Measurements from ENCODE around the gene PRELID1. TPM values are rescaled to one million over a fixed set of nuclear protein-coding genes. Genes with fewer than 3 reads are reported as not detected.

Gene PRELID1
- total and polyA plus RNA-seq, 10 of the 15 experiments (the other 5 are each of a cell fraction or from before 2014, with no cell fraction given): 30.9 to 584 (median 254) TPM

- BruUV-seq (replicated peaks): no TSS peak
- Histone ChIP-seq H3K4me3 (no peak overlapping the region), H3K27ac (ENCODE audit: control insufficient read depth, insufficient read depth) (no peak overlapping the region), H3K4me2 (ENCODE audit: control insufficient read depth, insufficient read depth) (no peak overlapping the region), H3K27me3 (replicated peaks in 1 of 2; ENCODE audit: control insufficient read depth in 2 of 2, insufficient read depth in 2 of 2, low read length in 1 of 2) (no peaks in the 10 kb centered on the region), H3K36me3 (ENCODE audit: control insufficient read depth in 2 of 2, insufficient read depth in 2 of 2, low read length in 1 of 2) (peaks cover 7 to 16% of the 10 kb centered on the region in 2 experiments), H3K79me2 (ENCODE audit: control insufficient read depth, insufficient read depth, low read length) (peaks cover 30% of the 10 kb centered on the region), H2AFZ (ENCODE audit: control insufficient read depth, low read depth, low read length) (no peak overlapping the region), H3K9ac (ENCODE audit: control insufficient read depth, insufficient read depth, low read length) (no peak overlapping the region), H3K9me3 (replicated peaks; ENCODE audit: control insufficient read depth, insufficient read depth, low read length) (no peaks in the 10 kb centered on the region), H4K20me1 (ENCODE audit: control insufficient read depth, insufficient read depth) (no peaks in the 10 kb centered on the region), H3K4me1 (ENCODE audit: control insufficient read depth, insufficient read depth, low read length) (peaks cover 29% of the 10 kb centered on the region)
- ATAC-seq (no peak), DNase-seq (ENCODE audit: low read depth, low spot score) (no peak), FAIRE-seq (no peak)
- ChIA-PET POLR2A (interaction anchor here (1.0 kb wide), 1 partner anchor 120 kb away, joined by 4 read pairs; no protein-coding TSS in a partner anchor), RAD21 (ENCODE audit: unreplicated experiment) (interaction anchor here (1.5 to 1.7 kb wide), 3 partner anchors 84 to 199 kb away, joined by 3 to 6 read pairs (median 4); no protein-coding TSS in a partner anchor), CTCF (interaction anchor here (1.0 to 3.6 kb wide), 16 partner anchors 7 to 285 kb away, joined by 3 to 56 read pairs (median 13); partner anchors contain the start of gene PDLIM7), SMC1A (ENCODE audit: uncharacterized antibody, unreplicated experiment) (interaction anchor here (1.0 to 4.9 kb wide), 5 partner anchors 8 to 195 kb away, joined by 3 to 26 read pairs (median 10); partner anchors contain the start of gene LMAN2)
- TF ChIP-seq JUND (IDR thresholded peaks at IDR 0.05; ENCODE audit: low read depth, low read length) (no peak), ZNF207 (IDR thresholded peaks at IDR 0.05; ENCODE audit: borderline replicate concordance) (no peak), RELA (IDR thresholded peaks at IDR 0.05; ENCODE audit: borderline replicate concordance, partially characterized antibody) (no peak), MYC (IDR thresholded peaks at IDR 0.05; ENCODE audit: insufficient read depth, insufficient read length, insufficient replicate concordance, low read length, severe bottlenecking) (no peak), ATF2 (IDR thresholded peaks at IDR 0.05; ENCODE audit: low read length) (no peak), FOS (IDR thresholded peaks at IDR 0.05; ENCODE audit: borderline replicate concordance, extremely low read depth, insufficient read length) (no peak), NBN (IDR thresholded peaks at IDR 0.05) (no peak), RAD51 (IDR thresholded peaks at IDR 0.05) (no peak), DPF2 (IDR thresholded peaks at IDR 0.05) (no peak), LARP7 (IDR thresholded peaks at IDR 0.05) (no peak), ETV6 (conservative IDR thresholded peaks at IDR 0.05 in 1 of 2, IDR thresholded peaks at IDR 0.05 in 1 of 2; ENCODE audit: borderline replicate concordance in 1 of 2, low read depth in 1 of 2) (no peak), CTCF (IDR thresholded peaks at IDR 0.05 in 2 of 3, conservative IDR thresholded peaks at IDR 0.05 in 1 of 3; ENCODE audit: control insufficient read depth in 2 of 3, extremely low read depth in 1 of 3, insufficient read depth in 1 of 3, low read depth in 3 of 3, low read length in 3 of 3) (no peak), RAD21 (IDR thresholded peaks at IDR 0.05; ENCODE audit: insufficient read depth, low read depth, low read length) (no peak), USF1 (IDR thresholded peaks at IDR 0.05; ENCODE audit: borderline replicate concordance, extremely low read length, insufficient read depth, low read depth, low read length) (no peak), NFYB (IDR thresholded peaks at IDR 0.05; ENCODE audit: insufficient read depth, low read depth, low read length) (no peak), ASH2L (IDR thresholded peaks at IDR 0.05; ENCODE audit: borderline replicate concordance, low read depth) (no peak), SKIL (IDR thresholded peaks at IDR 0.05; ENCODE audit: low read depth, poor library complexity, severe bottlenecking) (no peak), BRCA1 (IDR thresholded peaks at IDR 0.05; ENCODE audit: low read depth, low read length) (no peak)
- in situ Hi-C loops (cut with MboI) (no loop called here), intact Hi-C loops (cut with micrococcal nuclease; ENCODE audit: unreplicated experiment) (loop anchor here (2.0 to 10.0 kb wide), 2 partner anchors 148 to 286 kb away; partner anchors contain the start of gene TMED9)
- WGBS (ENCODE audit: insufficient coverage, insufficient replicate concordance, low lambda C conversion rate, missing lambda C conversion rate): 86% methylated on average over 11 of the region's 11 CpGs
Measured at GRCh38 chr5:177308740-177309139, 5.1 kb downstream of the PRELID1 start.
